TTC549 (cell line): ENCODE results near the gene SLC49A4.

Experiments
- FAIRE-seq: peaks from 2 replicates; lab custom pipeline; 2012; peaks lifted over from hg19 to GRCh38; lab: Jason Lieb, UNC

Gene SLC49A4

GRCh38 chr3:122859021-122859805 is 64.3 kb downstream of the SLC49A4 start:
- FAIRE-seq = no peak

GRCh38 chr3:122862381-122862780 is 67.5 kb downstream of the SLC49A4 start:
- FAIRE-seq = no peak

GRCh38 chr3:122864498-122864897 is 69.6 kb downstream of the SLC49A4 start:
- no peak for FAIRE-seq

GRCh38 chr3:122868322-122868721 is 73.5 kb downstream of the SLC49A4 start:
- FAIRE-seq = no peak

- no peak for FAIRE-seq
Measured at GRCh38 chr3:122873741-122874515, 79.1 kb downstream of the SLC49A4 start.

GRCh38 chr3:122875547-122876127 is 80.8 kb downstream of the SLC49A4 start:
- no peak for FAIRE-seq

GRCh38 chr3:122880173-122880572 is 85.3 kb downstream of the SLC49A4 start:
- no peak for FAIRE-seq

- FAIRE-seq = no peak
Measured at GRCh38 chr3:122880624-122881023, 85.8 kb downstream of the SLC49A4 start.

- no peak for FAIRE-seq
Measured at GRCh38 chr3:122882361-122882947, 87.6 kb downstream of the SLC49A4 start.

GRCh38 chr3:122886251-122886650 is 91.4 kb downstream of the SLC49A4 start:
- no peak for FAIRE-seq

GRCh38 chr3:122886946-122887345 is 92.1 kb downstream of the SLC49A4 start:
- no peak for FAIRE-seq

- FAIRE-seq = no peak
Measured at GRCh38 chr3:122890077-122890719, 95.3 kb downstream of the SLC49A4 start.

GRCh38 chr3:122890720-122891220 is 95.9 kb downstream of the SLC49A4 start:
- no peak for FAIRE-seq

GRCh38 chr3:122892118-122892960 is 97.5 kb downstream of the SLC49A4 start:
- FAIRE-seq = no peak

- FAIRE-seq = no peak
Measured at GRCh38 chr3:122893282-122893681, 98.4 kb downstream of the SLC49A4 start.

- no peak for FAIRE-seq
Measured at GRCh38 chr3:122893754-122894668, 99.1 kb downstream of the SLC49A4 start.

GRCh38 chr3:122898298-122898697 is 103.4 kb downstream of the SLC49A4 start:
- no peak for FAIRE-seq

- no peak for FAIRE-seq
Measured at GRCh38 chr3:122902326-122902725, 107.5 kb downstream of the SLC49A4 start.

GRCh38 chr3:122903171-122903570 is 108.3 kb downstream of the SLC49A4 start:
- no peak for FAIRE-seq

GRCh38 chr3:122907471-122907870 is 112.6 kb downstream of the SLC49A4 start:
- FAIRE-seq = no peak
